Mucosa of descending colon (tissue), 3 donors: ENCODE results near the gene ARRB2. TPM values are rescaled to one million over a fixed set of nuclear protein-coding genes. Genes with fewer than 3 reads are reported as not detected.

Source experiments
- ATAC-seq: fragments of 200-7000 bp; cut with Tn5 transposase; one replicate; pipeline ENCODE4 v1.9.1; 2020; ENCODE audit warnings: mild to moderate bottlenecking, moderate library complexity
- DNase-seq, 3 donors: peaks; one replicate each; pipeline ENCODE4 v3.0.0-alpha.2; 2020
- H3K36me3 ChIP-seq: fragments of 200-600 bp; one replicate; pipeline ENCODE4 v1.8.0; 2021; ENCODE audit warnings: low read depth, mild to moderate bottlenecking
- H3K4me1 ChIP-seq: fragments of 200-600 bp; one replicate; pipeline ENCODE4 v1.8.0; 2021; ENCODE audit warnings: low read depth, mild to moderate bottlenecking
- H3K4me3 ChIP-seq: fragments of 200-600 bp; one replicate; pipeline ENCODE4 v1.8.0; 2021; ENCODE audit warnings: mild to moderate bottlenecking
- H3K9me3 ChIP-seq: fragments of 200-600 bp; one replicate; pipeline ENCODE4 v1.8.0; 2021; ENCODE audit warnings: mild to moderate bottlenecking
- CTCF ChIP-seq: fragments of 200-600 bp; IDR thresholded peaks from one replicate; pipeline ENCODE4 v1.8.0; 2022; ENCODE audit warnings: antibody characterized with exemption, mild to moderate bottlenecking
- intact Hi-C, 2 donors: fragments of 100-400 bp; cut with DNase I in 1 of 2; cut with micrococcal nuclease in 1 of 2; formaldehyde crosslinking; loops; one replicate each; pipeline versions ENCODE4 v1.11.0 to v1.11.1; 2022; cut with DNase I, micrococcal nuclease
- total RNA-seq, 3 donors: library from RNA; stranded (reverse); fragmentation: NEBNext Ultra II Directional in 2 of 3; extraction: Animal tissue kit (Norgen Biotek cat#: 25700) in 2 of 3; gene quantifications; one replicate each; pipeline versions ENCODE4 v1.2.1 to v1.2.4, GENCODE V29; 2021 to 2023
- donor health status: DM: no; HTN: no; CAD: no; lungs with moderate emphysema.
- donor health status: DM: no; HTN: no; CAD: no.
- donor health status: DM: no; HTN: yes; CAD: no.

Gene ARRB2
- total RNA-seq, 3 donors from 2014 or later: 29.7 to 56.5 (median 49.9) TPM

- Histone ChIP-seq H3K4me3 (no peak overlapping the region), H3K4me1 (peaks cover 15% of the 10 kb centered on the region), H3K36me3 (no peaks in the 10 kb centered on the region), H3K9me3 (no peaks in the 10 kb centered on the region)
- no peak for TF ChIP-seq CTCF
- DNase-seq (no peak), ATAC-seq (no peak)
- intact Hi-C loops: loop anchor here in 1 of 2 donors (10.0 kb wide), 2 partner anchors 62 to 172 kb away; partner anchors contain the start of genes C17orf107, GLTPD2 and VMO1
These were observed 12.3 kb downstream of the ARRB2 start for GRCh38 chr17:4722678-4723240.

- H3K4me1 ChIP-seq: peaks cover 15% of the 10 kb centered on the region
- TF ChIP-seq CTCF: no peak
- intact Hi-C loops: loop anchor here in 1 of 2 donors (10.0 kb wide), 2 partner anchors 60 to 170 kb away; partner anchors contain the start of genes C17orf107, GLTPD2 and VMO1
- H3K4me3 ChIP-seq: no peak overlapping the region
- H3K9me3 ChIP-seq: no peaks in the 10 kb centered on the region
- no peaks in the 10 kb centered on the region for H3K36me3 ChIP-seq
- DNase-seq (no peak), ATAC-seq (no peak)
These were observed 14.2 kb downstream of the ARRB2 start for GRCh38 chr17:4724650-4725049.

GRCh38 chr17:4725646-4726310 lies 15.3 kb downstream of the ARRB2 start:
- ATAC-seq (no peak), DNase-seq (no peak)
- Histone ChIP-seq H3K9me3 (no peaks in the 10 kb centered on the region), H3K4me1 (peaks cover 23% of the 10 kb centered on the region), H3K4me3 (no peak overlapping the region), H3K36me3 (no peaks in the 10 kb centered on the region)
- no peak for TF ChIP-seq CTCF
- intact Hi-C loops: loop anchor here in 1 of 2 donors (10.0 kb wide), 2 partner anchors 59 to 169 kb away; partner anchors contain the start of genes C17orf107, GLTPD2 and VMO1

GRCh38 chr17:4728124-4728523 lies 17.7 kb downstream of the ARRB2 start:
- TF ChIP-seq CTCF: no peak
- peaks cover 12% of the 10 kb centered on the region for H3K4me1 ChIP-seq
- H3K36me3 ChIP-seq: no peaks in the 10 kb centered on the region
- no peaks in the 10 kb centered on the region for H3K9me3 ChIP-seq
- no peak for DNase-seq
- H3K4me3 ChIP-seq: no peak overlapping the region
- no peak for ATAC-seq
- intact Hi-C loops: loop anchor here in 1 of 2 donors (10.0 kb wide), 2 partner anchors 57 to 167 kb away; partner anchors contain the start of genes C17orf107, GLTPD2 and VMO1

GRCh38 chr17:4733073-4733531 lies 22.7 kb downstream of the ARRB2 start:
- TF ChIP-seq CTCF: no peak
- peak in 1 of 3 donors; percentile 34 for DNase-seq

More at GRCh38 chr17:4733073-4733531, 22.7 kb downstream of the ARRB2 start:
- H3K4me1 ChIP-seq: peaks cover 13% of the 10 kb centered on the region
- intact Hi-C loops: no loop called here
- H3K4me3 ChIP-seq: no peak overlapping the region
- H3K9me3 ChIP-seq: no peaks in the 10 kb centered on the region
- no peaks in the 10 kb centered on the region for H3K36me3 ChIP-seq
- no peak for ATAC-seq
